Stimulated activated CD4-positive, alpha-beta T cell treated with anti-CD3 and anti-CD28 coated beads, Interleukin-12 subunit alpha, Interleukin-12 subunit beta, amount 100 ng/mL, for 4 hours (primary cell): Measurements from ENCODE around the gene CEACAM16.

ENCODE experiments used
- DNase-seq: peaks from one replicate; pipeline ENCODE4 v3.0.0-alpha.2; 2020

The CEACAM16 gene

DNA sequence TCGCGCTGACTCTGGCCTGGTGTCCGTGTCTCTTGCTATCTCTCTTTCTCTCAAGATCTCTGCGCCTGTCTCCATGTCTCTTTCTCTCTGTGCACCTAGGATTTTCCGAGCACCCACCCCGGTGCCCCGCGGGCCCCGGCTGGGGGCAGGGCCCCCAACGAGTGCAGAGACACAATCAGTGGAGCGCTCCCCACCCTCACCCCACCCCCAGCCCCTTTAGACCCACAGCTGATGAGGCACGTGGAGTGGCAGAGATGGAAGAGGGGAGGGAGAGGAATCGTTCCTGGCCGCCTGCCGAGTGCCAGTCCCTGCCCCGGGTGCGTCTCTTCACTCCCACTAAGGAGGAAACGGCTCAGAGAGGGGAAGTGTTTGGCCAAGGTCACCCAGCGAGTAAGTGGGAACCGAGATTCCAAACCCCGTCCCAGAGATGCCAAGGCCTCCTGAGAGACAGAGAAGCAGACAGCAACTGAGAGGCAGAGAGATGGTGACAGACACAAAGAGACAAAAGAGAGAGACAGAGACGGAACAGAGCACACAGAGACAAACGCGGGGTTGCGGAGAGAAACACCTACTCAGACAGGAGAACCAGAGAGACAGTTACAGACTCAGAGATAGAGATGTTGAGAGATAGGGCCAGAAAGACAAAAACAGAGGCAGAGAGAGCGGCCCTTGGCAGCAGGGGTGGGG lies 48.9 kb downstream of the CEACAM16 start:
- peak; percentile 32 for DNase-seq

GRCh38 chr19:44748426-44749254 lies 49.7 kb downstream of the CEACAM16 start, which contains the start of gene BCL3:
Gene BCL3, plus strand, starts transcription at chr19:44748708. Its CDS starts 83 bp downstream, at chr19:44748791.
- DNase-seq, result peak; percentile 58

- DNase-seq, result no peak
Observed at GRCh38 chr19:44749292-44749691, 50.3 kb downstream of the CEACAM16 start.

- DNase-seq, result no peak
Observed at GRCh38 chr19:44749994-44750393, 51.0 kb downstream of the CEACAM16 start.

- no peak for DNase-seq
Observed at GRCh38 chr19:44752123-44752815, 53.3 kb downstream of the CEACAM16 start.

GRCh38 chr19:44752816-44753625 lies 54.1 kb downstream of the CEACAM16 start:
- DNase-seq, result peak; percentile 87

DNA sequence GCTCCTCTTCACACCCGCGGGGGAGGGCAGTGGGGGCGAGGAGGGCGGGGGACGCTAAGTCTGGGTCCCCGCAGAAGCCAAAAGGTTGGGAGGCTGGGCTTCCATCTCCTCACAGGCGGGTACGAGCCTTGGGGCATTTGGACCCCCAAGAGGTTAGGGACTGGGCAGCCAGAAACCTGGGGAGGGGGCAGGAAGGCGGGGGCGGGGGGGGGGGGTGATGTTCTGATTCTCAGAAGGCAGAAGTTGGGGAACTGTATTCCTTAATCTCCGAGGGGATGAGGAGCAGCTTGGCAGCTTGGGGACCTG lies 54.6 kb downstream of the CEACAM16 start:
- DNase-seq, result no peak

GRCh38 chr19:44753932-44754749 lies 55.2 kb downstream of the CEACAM16 start:
- peak; percentile 77 for DNase-seq

DNA sequence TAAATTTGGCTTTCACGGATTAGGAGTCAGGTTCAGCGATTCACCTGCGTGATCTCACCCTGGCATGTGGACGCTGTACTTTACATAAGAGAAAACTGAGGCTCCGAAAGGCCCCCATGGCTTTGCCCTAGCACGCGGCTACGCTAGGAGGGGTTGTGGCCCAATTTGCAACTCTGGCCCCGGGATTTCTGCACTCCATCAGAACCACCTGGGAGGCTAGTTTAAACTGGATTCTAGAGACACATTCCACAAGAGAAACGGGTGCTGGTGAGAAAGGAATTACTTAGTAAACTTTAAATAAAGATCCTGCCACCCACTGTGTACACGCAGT lies 55.8 kb downstream of the CEACAM16 start:
- DNase-seq, result no peak

DNA sequence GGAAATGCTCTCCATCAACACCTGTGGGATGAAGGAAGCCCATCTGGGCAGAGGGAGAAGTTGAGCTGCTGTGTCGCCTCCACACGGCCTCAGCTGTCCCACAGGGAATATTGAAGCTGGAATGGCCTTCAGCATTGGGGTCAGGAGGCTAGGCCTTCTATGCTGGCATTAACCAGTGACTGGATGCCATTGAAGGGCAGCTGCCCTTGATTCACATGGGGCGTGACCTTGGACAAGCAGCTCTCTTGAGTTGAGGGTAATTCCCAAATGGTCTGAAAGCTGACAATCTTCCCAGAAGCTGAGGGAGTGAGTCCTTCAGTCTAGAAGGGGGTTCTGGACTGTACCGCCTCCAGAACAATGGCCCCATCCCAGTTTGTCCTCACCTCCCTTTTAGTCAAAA lies 56.3 kb downstream of the CEACAM16 start:
- no peak for DNase-seq

DNA sequence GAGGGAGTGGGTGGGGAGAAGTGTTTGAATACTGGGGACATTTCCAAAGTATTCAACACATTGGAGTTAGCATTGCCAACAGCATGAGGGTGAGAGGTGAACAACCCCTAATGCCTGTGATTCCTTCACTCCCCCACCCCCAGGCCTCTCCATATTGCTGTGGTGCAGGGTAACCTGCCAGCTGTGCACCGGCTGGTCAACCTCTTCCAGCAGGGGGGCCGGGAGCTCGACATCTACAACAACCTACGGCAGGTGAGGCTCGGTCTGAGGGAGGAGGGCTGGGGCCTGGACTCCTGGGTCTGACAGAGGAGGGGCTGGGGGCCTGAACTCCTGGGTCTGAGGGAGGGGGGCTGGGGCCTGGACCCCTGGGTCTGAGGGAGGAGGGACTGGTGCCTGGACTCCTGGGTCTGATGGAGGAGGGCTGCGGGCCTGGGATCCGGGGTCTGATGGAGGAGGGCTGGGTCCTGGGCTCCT lies 57.2 kb downstream of the CEACAM16 start:
- no peak for DNase-seq

- DNase-seq, result no peak
Observed at GRCh38 chr19:44757057-44757734, 58.2 kb downstream of the CEACAM16 start.

DNA sequence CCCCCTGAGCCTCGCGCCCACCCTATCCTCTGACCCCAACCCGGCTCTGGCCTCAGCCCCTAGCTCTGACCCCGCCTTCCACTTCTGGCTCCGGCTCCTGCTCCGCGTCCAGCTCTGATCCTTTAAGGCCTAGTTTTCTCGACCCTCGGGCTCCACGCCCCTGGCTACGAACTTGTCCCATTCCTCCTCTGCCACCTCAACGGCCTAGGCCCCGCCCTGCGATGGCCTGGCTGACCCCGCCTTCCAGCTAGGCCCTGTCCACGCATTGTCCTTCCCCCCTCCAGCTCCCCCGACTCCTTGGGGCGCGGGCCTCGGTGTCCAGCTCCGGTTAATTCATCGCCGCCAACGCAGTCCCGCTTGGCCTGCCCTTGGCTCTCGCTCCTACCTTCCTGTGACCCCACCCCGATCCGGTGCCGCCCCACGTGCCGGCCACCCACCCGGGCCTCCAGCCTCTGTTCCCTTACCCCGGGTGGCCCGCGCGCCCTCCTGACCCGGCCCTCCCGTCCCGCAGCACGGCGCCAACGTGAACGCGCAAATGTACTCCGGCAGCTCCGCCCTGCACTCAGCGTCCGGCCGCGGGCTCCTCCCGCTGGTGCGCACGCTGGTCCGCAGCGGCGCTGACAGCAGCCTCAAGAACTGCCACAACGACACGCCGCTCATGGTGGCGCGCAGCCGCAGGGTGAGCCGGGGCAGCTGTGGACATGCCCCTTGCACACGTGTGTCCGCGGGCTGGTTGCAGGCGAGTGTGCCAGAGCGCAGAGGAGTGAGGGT lies 59.0 kb downstream of the CEACAM16 start:
- DNase-seq, result no peak

DNA sequence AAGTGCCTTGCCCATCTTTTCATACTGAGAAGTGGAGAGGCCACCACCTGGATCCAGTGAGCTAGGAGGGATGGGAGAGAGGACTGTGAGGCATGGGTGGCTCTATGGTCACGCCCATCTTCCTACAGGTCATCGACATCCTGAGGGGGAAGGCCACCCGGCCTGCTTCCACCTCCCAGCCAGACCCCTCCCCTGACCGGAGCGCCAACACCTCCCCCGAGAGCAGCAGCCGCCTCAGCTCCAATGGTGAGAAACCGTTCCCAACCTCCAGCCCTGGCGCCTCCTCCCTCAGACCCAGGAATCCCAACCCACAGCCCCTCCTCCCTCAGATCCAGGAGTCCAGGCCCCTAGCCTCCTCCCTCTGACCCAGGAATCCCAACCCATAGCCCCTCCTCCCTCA lies 59.6 kb downstream of the CEACAM16 start:
- no peak for DNase-seq

DNA sequence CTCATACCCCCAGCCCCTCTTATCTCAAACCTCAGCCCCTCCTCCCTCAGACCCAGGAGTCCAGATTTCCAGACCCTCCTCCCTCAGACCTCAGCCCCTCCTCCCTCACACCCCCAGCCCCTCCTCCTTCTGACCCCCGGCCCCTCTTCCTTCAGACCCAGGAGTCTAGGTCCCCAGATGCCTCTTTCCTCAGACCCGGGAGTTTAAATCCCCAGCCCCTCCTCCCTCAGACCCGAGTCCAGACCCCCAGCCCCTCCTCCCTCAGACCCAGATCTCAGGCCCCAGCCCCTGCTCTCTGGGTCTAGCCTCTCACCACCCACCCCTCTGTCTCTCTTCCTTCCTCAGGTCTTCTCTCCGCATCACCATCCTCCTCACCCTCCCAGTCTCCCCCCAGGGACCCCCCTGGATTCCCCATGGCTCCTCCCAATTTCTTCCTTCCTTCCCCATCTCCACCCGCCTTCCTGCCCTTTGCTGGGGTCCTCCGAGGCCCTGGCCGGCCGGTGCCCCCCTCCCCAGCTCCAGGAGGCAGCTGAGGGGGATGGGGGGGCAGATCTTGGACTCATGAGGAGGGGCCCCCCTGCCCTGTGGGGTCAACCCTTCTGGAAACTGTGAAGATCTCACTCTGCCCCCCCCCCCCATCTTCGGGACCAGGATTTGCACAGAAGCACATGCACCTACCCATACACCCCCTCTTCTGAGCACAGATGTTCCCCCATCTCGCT lies 60.3 kb downstream of the CEACAM16 start:
- no peak for DNase-seq
